ENCODE data around the gene GRAMD1B. TPM values are rescaled to one million over a fixed set of nuclear protein-coding genes. Genes with fewer than 3 reads are reported as not detected.

GRAMD1B gene
- total RNA-seq, 1 experiment from 2014 or later = 1.2 TPM

DNA sequence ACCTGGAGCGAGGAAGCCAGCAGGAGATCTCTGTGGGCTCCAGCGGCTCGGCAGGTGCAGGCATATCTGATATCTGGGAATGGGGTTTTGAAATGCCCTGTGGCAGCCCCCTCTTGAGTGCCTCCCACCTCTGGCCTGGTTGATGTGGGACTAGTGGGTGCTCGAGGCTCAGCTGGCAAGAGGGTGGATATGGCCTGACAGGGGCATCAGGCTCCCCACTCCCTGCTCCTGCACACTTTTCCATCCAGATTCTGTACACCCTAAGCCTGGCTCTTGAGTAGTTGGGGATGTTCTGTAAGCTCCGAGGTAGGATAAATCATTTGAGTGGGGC is 149.4 kb downstream of the GRAMD1B start:
- no peak for DNase-seq
- BruUV-seq (replicated peaks) = no TSS peak
- no peaks in the 10 kb centered on the region for H3K36me3 Mint-ChIP-seq (ENCODE audit: insufficient read depth, unreplicated experiment)
- Histone ChIP-seq H3K9me3 (no peaks in the 10 kb centered on the region), H3K4me1 (peaks cover 6% of the 10 kb centered on the region), H3K27me3 (replicated peaks; ENCODE audit: control insufficient read depth, insufficient read depth, low read length) (peaks cover 4% of the 10 kb centered on the region; the same call in 1 of the 2 replicates), H3K36me3 (ENCODE audit: control insufficient read depth, insufficient read depth, low read length) (no peaks in the 10 kb centered on the region), H3K4me3 (ENCODE audit: low read depth, low read length) (no peak overlapping the region)
- peaks cover 23% of the 10 kb centered on the region for H3K27me3 Mint-ChIP-seq (ENCODE audit: insufficient read depth, unreplicated experiment)
- CTCF ChIA-PET = interaction anchor here (1.1 to 2.3 kb wide), 5 partner anchors 18 to 132 kb away, joined by 3 to 41 read pairs (median 5); no protein-coding TSS in a partner anchor
- TF ChIP-seq, protein P1, sequence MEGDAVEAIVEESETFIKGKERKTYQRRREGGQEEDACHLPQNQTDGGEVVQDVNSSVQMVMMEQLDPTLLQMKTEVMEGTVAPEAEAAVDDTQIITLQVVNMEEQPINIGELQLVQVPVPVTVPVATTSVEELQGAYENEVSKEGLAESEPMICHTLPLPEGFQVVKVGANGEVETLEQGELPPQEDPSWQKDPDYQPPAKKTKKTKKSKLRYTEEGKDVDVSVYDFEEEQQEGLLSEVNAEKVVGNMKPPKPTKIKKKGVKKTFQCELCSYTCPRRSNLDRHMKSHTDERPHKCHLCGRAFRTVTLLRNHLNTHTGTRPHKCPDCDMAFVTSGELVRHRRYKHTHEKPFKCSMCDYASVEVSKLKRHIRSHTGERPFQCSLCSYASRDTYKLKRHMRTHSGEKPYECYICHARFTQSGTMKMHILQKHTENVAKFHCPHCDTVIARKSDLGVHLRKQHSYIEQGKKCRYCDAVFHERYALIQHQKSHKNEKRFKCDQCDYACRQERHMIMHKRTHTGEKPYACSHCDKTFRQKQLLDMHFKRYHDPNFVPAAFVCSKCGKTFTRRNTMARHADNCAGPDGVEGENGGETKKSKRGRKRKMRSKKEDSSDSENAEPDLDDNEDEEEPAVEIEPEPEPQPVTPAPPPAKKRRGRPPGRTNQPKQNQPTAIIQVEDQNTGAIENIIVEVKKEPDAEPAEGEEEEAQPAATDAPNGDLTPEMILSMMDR (IDR thresholded peaks at IDR 0.05; ENCODE audit: insufficient read depth in 1 of 2, low read depth in 1 of 2, low read length in 1 of 2, severe bottlenecking in 1 of 2, unreplicated experiment in 1 of 2) = no peak
- intact Hi-C loops (cut with micrococcal nuclease; ENCODE audit: unreplicated experiment) = no loop called here
- no peak overlapping the region for H3K4me3 Mint-ChIP-seq (ENCODE audit: unreplicated experiment)
- no peak overlapping the region for H3K27ac Mint-ChIP-seq (ENCODE audit: unreplicated experiment)
- no peaks in the 10 kb centered on the region for H3K9me3 Mint-ChIP-seq (ENCODE audit: unreplicated experiment)
- H3K4me1 Mint-ChIP-seq (ENCODE audit: low read depth, unreplicated experiment) = peaks cover 13% of the 10 kb centered on the region
- POLR2A ChIA-PET = interaction anchor here (0.5 kb wide), 1 partner anchor 524 kb away, joined by 3 read pairs; no protein-coding TSS in a partner anchor

DNA sequence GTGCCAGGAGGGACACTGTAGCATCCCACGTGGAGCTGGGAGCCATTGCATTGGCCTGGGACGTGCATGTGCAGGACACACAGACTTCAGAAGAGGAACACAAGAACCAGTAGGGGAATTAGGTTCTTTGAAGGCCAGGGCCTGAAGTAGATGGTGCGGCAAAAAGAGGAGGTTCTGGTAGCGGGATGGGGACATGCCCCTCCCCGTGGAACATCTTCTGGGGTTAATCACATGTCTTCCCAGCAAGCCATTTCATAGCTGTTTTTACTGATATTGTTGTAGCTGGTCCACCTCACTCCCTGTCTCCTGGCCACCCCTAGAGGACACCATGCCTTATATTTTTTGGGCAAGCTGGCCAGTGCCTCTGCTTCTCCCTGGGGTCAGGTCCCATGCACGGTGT is 150.1 kb downstream of the GRAMD1B start:
- no peak overlapping the region for H3K4me3 ChIP-seq (ENCODE audit: low read depth, low read length)
- TF ChIP-seq, protein P1 (IDR thresholded peaks at IDR 0.05; ENCODE audit: insufficient read depth in 1 of 2, low read depth in 1 of 2, low read length in 1 of 2, severe bottlenecking in 1 of 2, unreplicated experiment in 1 of 2) = no peak
- H3K36me3 Mint-ChIP-seq (ENCODE audit: insufficient read depth, unreplicated experiment) = no peaks in the 10 kb centered on the region
- POLR2A ChIA-PET = no interaction called here
- H3K9me3 Mint-ChIP-seq (ENCODE audit: unreplicated experiment) = no peaks in the 10 kb centered on the region
- H3K9me3 ChIP-seq = no peaks in the 10 kb centered on the region
- no peaks in the 10 kb centered on the region for H3K36me3 ChIP-seq (ENCODE audit: control insufficient read depth, insufficient read depth, low read length)
- H3K27ac Mint-ChIP-seq (ENCODE audit: unreplicated experiment) = no peak overlapping the region
- H3K4me3 Mint-ChIP-seq (ENCODE audit: unreplicated experiment) = no peak overlapping the region
- peaks cover 13% of the 10 kb centered on the region for H3K4me1 ChIP-seq
- H3K4me1 Mint-ChIP-seq (ENCODE audit: low read depth, unreplicated experiment) = peaks cover 13% of the 10 kb centered on the region
- peaks cover 16% of the 10 kb centered on the region for H3K27me3 Mint-ChIP-seq (ENCODE audit: insufficient read depth, unreplicated experiment)
- CTCF ChIA-PET = interaction anchor here (0.6 to 2.3 kb wide), 16 partner anchors 11 to 1190 kb away, joined by 3 to 41 read pairs (median 5); no protein-coding TSS in a partner anchor
- H3K27me3 ChIP-seq (replicated peaks; ENCODE audit: control insufficient read depth, insufficient read depth, low read length) = peaks cover 4% of the 10 kb centered on the region; the same call in 1 of the 2 replicates
- intact Hi-C loops (cut with micrococcal nuclease; ENCODE audit: unreplicated experiment) = loop anchor here (1.0 to 10.0 kb wide), 5 partner anchors 39 to 235 kb away; no protein-coding TSS in a partner anchor
- no TSS peak for BruUV-seq (replicated peaks)
- no peak for DNase-seq

DNA sequence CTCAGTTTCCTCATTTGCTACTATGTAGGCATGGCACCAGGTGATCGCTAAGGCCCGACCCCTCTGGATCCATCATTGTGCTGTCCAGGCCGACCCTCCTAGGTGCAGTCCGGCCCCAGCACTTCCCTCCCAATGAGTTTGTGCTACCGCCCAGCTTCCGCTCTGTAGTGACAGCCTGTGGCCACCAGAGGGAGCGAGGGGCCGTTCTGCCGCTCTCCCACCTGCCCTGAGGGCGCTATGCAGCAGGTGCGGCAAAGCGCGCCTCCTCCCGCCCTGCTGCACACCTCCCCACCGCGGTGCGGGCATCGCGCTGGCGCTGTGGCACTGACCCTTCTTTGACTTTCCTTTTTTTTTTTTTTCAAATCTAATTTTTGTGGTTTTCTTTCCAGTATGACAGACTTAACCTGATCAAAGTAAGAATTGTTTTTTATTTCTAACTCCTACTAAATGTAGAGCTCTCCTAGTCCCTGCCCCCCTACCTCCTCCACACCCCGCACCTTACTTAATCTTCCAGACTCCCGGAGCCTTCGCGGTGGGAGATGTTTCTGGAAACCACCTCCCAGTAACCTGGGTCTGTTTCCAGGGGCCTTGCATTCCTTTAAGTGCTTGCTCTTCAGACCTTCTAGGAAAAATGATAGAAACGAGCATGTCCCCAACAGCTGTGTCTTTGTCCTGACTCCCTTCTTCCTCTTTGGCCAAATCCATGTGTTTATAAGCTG is 150.6 kb downstream of the GRAMD1B start:
- H3K27ac Mint-ChIP-seq (ENCODE audit: unreplicated experiment) = no peak overlapping the region
- Histone ChIP-seq H3K9me3 (no peaks in the 10 kb centered on the region), H3K36me3 (ENCODE audit: control insufficient read depth, insufficient read depth, low read length) (no peaks in the 10 kb centered on the region), H3K27me3 (replicated peaks; ENCODE audit: control insufficient read depth, insufficient read depth, low read length) (peaks cover 4% of the 10 kb centered on the region; the same call in 1 of the 2 replicates), H3K4me3 (ENCODE audit: low read depth, low read length) (no peak overlapping the region), H3K4me1 (peaks cover 19% of the 10 kb centered on the region)
- no peaks in the 10 kb centered on the region for H3K36me3 Mint-ChIP-seq (ENCODE audit: insufficient read depth, unreplicated experiment)
- TF ChIP-seq, protein P1 (IDR thresholded peaks at IDR 0.05; ENCODE audit: insufficient read depth in 1 of 2, low read depth in 1 of 2, low read length in 1 of 2, severe bottlenecking in 1 of 2, unreplicated experiment in 1 of 2) = peak; percentile 100
- BruUV-seq (replicated peaks) = no TSS peak
- H3K9me3 Mint-ChIP-seq (ENCODE audit: unreplicated experiment) = no peaks in the 10 kb centered on the region
- DNase-seq = peak; percentile 87 to 93
- peaks cover 16% of the 10 kb centered on the region for H3K4me1 Mint-ChIP-seq (ENCODE audit: low read depth, unreplicated experiment)
- H3K4me3 Mint-ChIP-seq (ENCODE audit: unreplicated experiment) = peak overlapping the region; percentile 32
- POLR2A ChIA-PET = interaction anchor here (0.6 kb wide), 1 partner anchor 519 kb away, joined by 3 read pairs; the partner anchor contains the start of gene HSPA8
- intact Hi-C loops (cut with micrococcal nuclease; ENCODE audit: unreplicated experiment) = loop anchor here (1.0 to 10.0 kb wide), 5 partner anchors 39 to 234 kb away; no protein-coding TSS in a partner anchor
- CTCF ChIA-PET = interaction anchor here (0.6 to 2.3 kb wide), 31 partner anchors 11 to 1259 kb away, joined by 3 to 41 read pairs (median 4); partner anchors contain the start of gene SCN3B
- peaks cover 16% of the 10 kb centered on the region for H3K27me3 Mint-ChIP-seq (ENCODE audit: insufficient read depth, unreplicated experiment)

Data from Caco-2 (cell line).